ENCODE measurements around the gene FIBCD1. TPM values are rescaled to one million over a fixed set of nuclear protein-coding genes. Genes with fewer than 3 reads are reported as not detected.

The FIBCD1 gene
- total and polyA plus RNA-seq, 7 donors = 0.01 TPM; not detected in 6

DNA sequence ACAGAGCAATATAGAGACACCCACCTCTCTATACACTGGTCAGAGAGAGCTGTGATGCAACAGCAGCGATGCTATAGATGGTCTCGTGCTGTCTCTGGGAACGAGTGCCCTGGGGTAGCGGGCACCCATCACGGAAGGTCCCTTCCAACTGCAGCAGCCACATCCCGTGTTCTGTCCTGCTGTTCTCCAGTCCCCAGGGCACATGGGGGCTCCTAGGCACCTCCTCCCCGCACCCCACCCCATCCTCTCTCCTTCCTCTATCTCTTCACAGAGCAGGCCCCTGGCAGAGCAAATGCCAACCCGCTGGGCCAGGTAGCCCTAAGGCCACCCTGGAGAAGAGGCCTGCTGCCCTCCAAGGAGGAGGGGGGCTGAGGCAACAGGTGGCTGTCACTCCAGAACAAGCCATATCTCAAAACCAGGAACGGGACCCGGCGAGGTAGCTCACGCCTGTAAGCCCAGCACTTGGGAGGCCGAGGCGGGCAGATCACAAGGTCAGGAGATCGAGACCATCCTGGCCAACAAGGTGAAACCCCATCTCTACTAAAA is 8.2 kb downstream of the FIBCD1 start:
- DNase-seq (no peak), ATAC-seq (no peak)
- WGBS, 3 donors = 83 to 90% (median 85%) methylated on average over 15 of the region's 15 CpGs
- Histone ChIP-seq H3K4me3 (no peak overlapping the region), H3K36me3 (ENCODE audit: insufficient read depth in 1 of 2, low read depth in 1 of 2) (no peaks in the 10 kb centered on the region), H3K27ac (no peak overlapping the region), H3K27me3 (ENCODE audit: insufficient read depth in 3 of 3, low read length in 2 of 3) (peaks cover 0 to 54% (median 25%) of the 10 kb centered on the region in 3 donors), H3K9me3 (no peaks in the 10 kb centered on the region), H3K4me1 (no peaks in the 10 kb centered on the region)
- TF ChIP-seq, protein P1, sequence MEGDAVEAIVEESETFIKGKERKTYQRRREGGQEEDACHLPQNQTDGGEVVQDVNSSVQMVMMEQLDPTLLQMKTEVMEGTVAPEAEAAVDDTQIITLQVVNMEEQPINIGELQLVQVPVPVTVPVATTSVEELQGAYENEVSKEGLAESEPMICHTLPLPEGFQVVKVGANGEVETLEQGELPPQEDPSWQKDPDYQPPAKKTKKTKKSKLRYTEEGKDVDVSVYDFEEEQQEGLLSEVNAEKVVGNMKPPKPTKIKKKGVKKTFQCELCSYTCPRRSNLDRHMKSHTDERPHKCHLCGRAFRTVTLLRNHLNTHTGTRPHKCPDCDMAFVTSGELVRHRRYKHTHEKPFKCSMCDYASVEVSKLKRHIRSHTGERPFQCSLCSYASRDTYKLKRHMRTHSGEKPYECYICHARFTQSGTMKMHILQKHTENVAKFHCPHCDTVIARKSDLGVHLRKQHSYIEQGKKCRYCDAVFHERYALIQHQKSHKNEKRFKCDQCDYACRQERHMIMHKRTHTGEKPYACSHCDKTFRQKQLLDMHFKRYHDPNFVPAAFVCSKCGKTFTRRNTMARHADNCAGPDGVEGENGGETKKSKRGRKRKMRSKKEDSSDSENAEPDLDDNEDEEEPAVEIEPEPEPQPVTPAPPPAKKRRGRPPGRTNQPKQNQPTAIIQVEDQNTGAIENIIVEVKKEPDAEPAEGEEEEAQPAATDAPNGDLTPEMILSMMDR (IDR thresholded peaks at IDR 0.05) = no peak
- intact Hi-C loops (cut with DNase I) = no loop called here

DNA sequence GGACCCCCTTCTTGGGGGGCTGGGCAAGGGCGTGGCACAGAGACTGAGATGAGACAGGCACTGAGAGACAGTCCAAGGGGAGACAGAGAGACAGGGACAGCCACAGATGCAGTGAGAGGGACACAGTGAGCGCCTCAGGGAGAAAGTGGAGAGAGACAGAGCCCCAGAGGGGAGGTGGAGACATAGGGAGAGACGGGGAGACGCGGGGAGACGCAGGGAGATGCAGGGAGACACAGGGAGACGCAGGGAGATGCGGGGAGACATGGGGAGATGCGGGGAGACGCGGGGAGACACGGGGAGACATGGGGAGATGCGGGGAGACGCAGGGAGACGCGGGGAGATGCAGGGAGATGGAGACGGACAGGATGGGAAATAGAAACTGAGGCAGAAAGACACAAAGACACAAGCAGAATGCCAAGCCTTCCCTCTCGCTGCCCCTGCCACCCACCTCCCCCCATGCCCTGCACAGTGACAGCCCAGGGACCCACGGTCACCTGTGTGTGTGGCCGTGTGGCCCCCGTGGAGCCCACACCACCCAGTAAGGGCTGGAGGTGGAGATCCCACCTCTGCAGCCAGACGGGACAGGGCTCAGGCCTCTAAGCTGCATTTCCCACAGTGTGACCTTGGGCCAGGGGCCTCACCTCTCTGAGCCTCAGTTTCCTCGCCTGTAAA is 8.8 kb downstream of the FIBCD1 start:
- H3K4me1 ChIP-seq = no peaks in the 10 kb centered on the region
- WGBS, 3 donors = 82 to 91% (median 88%) methylated on average over 23 of the region's 23 CpGs
- no peak for ATAC-seq
- peaks cover 0 to 48% (median 22%) of the 10 kb centered on the region in 3 donors for H3K27me3 ChIP-seq (ENCODE audit: insufficient read depth in 3 of 3, low read length in 2 of 3)
- H3K9me3 ChIP-seq = no peaks in the 10 kb centered on the region
- intact Hi-C loops (cut with DNase I) = no loop called here
- H3K4me3 ChIP-seq = no peak overlapping the region
- peak in 1 of 2 donors; percentile 39 for DNase-seq
- TF ChIP-seq, protein P1 (IDR thresholded peaks at IDR 0.05) = no peak
- no peaks in the 10 kb centered on the region for H3K36me3 ChIP-seq (ENCODE audit: insufficient read depth in 1 of 2, low read depth in 1 of 2)
- H3K27ac ChIP-seq = no peak overlapping the region

DNA sequence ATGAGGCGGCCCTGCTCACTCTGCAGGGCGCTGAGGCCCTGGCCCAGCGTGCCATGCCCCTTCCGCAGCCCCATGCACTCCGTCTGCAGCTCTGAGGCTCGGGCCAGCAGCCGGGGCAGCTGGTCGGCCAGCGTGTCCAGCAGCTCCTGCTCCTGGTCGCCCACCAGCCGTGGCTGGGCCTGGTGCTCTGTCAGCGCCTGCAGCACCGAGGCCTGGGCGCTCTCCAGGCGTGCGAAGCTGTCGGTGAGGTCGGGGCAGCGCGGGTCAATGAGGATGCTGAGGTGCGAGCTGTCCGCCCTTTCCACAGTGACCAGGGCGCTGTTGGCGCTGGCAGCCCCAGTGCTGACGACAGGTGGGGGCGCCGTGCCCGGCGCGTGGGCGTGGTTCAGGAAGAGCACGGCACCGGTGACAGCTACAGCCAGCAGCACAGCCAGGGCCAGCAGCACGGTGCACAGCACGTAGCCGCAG is 9.4 kb downstream of the FIBCD1 start:
- Histone ChIP-seq H3K9me3 (no peaks in the 10 kb centered on the region), H3K36me3 (ENCODE audit: insufficient read depth in 1 of 2, low read depth in 1 of 2) (no peaks in the 10 kb centered on the region), H3K27me3 (ENCODE audit: insufficient read depth in 3 of 3, low read length in 2 of 3) (peaks cover 0 to 43% (median 24%) of the 10 kb centered on the region in 3 donors), H3K4me3 (no peak overlapping the region), H3K27ac (no peak overlapping the region), H3K4me1 (no peaks in the 10 kb centered on the region)
- no peak for ATAC-seq
- peak in 1 of 2 donors; percentile 47 for DNase-seq
- intact Hi-C loops (cut with DNase I) = no loop called here
- 75 to 79% (median 78%) methylated on average over 30 to 36 of the region's 36 CpGs for WGBS, 3 donors
- TF ChIP-seq, protein P1 (IDR thresholded peaks at IDR 0.05) = no peak

DNA sequence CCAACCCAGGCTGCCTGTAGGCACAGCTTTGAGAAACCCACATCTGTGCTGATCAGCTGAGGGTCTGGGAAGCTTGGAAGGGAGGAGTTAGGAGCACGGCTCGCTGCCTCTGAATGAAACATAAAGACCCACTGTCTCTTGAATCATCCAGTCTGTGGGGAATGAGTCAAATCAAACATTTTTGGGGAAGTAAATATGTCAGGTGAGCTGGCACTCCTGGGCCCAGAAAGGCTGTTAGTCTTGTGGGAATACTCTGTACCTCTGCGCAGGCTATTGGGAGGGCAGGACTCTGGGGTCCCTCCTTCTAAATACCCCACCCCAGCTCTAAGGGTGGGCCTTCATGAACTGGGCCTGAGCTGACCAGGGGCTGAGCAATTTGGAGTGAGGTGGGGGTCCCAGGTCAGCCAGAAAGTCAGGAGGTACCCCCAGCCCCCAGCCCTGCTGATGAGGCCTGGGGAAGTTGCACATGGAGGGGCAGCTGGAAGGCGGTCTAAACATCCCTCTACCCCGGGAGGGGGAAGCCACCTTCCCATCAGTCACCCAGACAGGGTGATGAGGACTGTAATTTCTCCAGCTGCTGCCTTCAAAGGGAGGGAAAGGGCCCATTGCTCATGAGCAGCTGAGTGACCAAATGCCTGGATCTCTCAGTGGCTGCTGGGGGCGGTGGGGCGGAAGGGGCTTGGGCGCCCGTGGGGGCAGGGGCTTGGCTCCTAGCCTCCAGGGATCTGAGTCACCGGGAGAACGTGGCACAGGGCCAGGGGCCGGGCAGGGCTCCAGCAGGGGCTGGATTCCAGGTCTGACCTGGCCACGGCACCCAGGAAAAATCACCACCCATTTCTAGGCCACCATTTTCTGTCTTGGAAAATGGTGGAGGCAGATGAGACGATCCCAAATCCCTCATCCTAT is 10.8 kb downstream of the FIBCD1 start:
- ATAC-seq (no peak), DNase-seq (peak in 1 of 2 donors; percentile 48)
- Histone ChIP-seq H3K36me3 (ENCODE audit: insufficient read depth in 1 of 2, low read depth in 1 of 2) (no peaks in the 10 kb centered on the region), H3K27me3 (ENCODE audit: insufficient read depth in 3 of 3, low read length in 2 of 3) (peaks cover 0 to 41% (median 19%) of the 10 kb centered on the region in 3 donors), H3K4me3 (no peak overlapping the region), H3K9me3 (no peaks in the 10 kb centered on the region), H3K4me1 (no peaks in the 10 kb centered on the region), H3K27ac (no peak overlapping the region)
- 50 to 57% (median 55%) methylated on average over 13 to 14 of the region's 14 CpGs for WGBS, 3 donors
- TF ChIP-seq, protein P1 (IDR thresholded peaks at IDR 0.05) = no peak
- intact Hi-C loops (cut with DNase I) = no loop called here
